Measurements from ENCODE around the gene YPEL1. TPM values are rescaled to one million over a fixed set of nuclear protein-coding genes. Genes with fewer than 3 reads are reported as not detected.

YPEL1 gene
- total RNA-seq, 1 donor from 2014 or later, result 0.26 TPM

GRCh38 chr22:21768435-21768834 lies 32.8 kb upstream of the YPEL1 start:
- peaks cover 37% of the 10 kb centered on the region for H3K36me3 ChIP-seq (ENCODE audit: control insufficient read depth, insufficient read depth, low read length)

GRCh38 chr22:21766691-21767462 lies 31.3 kb upstream of the YPEL1 start:
- no peak overlapping the region for H3K4me3 ChIP-seq (ENCODE audit: low read depth, low read length)
- FAIRE-seq, result no peak
- no peak for TF ChIP-seq CTCF (IDR thresholded peaks at IDR 0.05; ENCODE audit: insufficient read depth, low read length, severe bottlenecking)

More at GRCh38 chr22:21768435-21768834, 32.8 kb upstream of the YPEL1 start:
- Histone ChIP-seq H3K27me3 (ENCODE audit: control insufficient read depth, insufficient read depth, low read length) (no peaks in the 10 kb centered on the region), H3K4me3 (ENCODE audit: low read depth, low read length) (no peak overlapping the region)
- TF ChIP-seq CTCF (IDR thresholded peaks at IDR 0.05; ENCODE audit: insufficient read depth, low read length, severe bottlenecking), result no peak
- FAIRE-seq, result no peak
- no peak for DNase-seq (ENCODE audit: low read depth)

GRCh38 chr22:21765909-21766529 lies 30.4 kb upstream of the YPEL1 start:
- no peak overlapping the region for H3K4me3 ChIP-seq (ENCODE audit: low read depth, low read length)
- FAIRE-seq (no peak), DNase-seq (ENCODE audit: low read depth) (no peak)
- H3K27me3 ChIP-seq (ENCODE audit: control insufficient read depth, insufficient read depth, low read length), result no peaks in the 10 kb centered on the region
- TF ChIP-seq CTCF (IDR thresholded peaks at IDR 0.05; ENCODE audit: insufficient read depth, low read length, severe bottlenecking), result no peak
- peaks cover 29% of the 10 kb centered on the region for H3K36me3 ChIP-seq (ENCODE audit: control insufficient read depth, insufficient read depth, low read length)

More at GRCh38 chr22:21766691-21767462, 31.3 kb upstream of the YPEL1 start:
- DNase-seq (ENCODE audit: low read depth), result no peak
- peaks cover 30% of the 10 kb centered on the region for H3K36me3 ChIP-seq (ENCODE audit: control insufficient read depth, insufficient read depth, low read length)
- H3K27me3 ChIP-seq (ENCODE audit: control insufficient read depth, insufficient read depth, low read length), result no peaks in the 10 kb centered on the region

- H3K36me3 ChIP-seq (ENCODE audit: control insufficient read depth, insufficient read depth, low read length), result peaks cover 28% of the 10 kb centered on the region
- no peak for DNase-seq (ENCODE audit: low read depth)
- no peaks in the 10 kb centered on the region for H3K27me3 ChIP-seq (ENCODE audit: control insufficient read depth, insufficient read depth, low read length)
- FAIRE-seq, result no peak
- no peak for TF ChIP-seq CTCF (IDR thresholded peaks at IDR 0.05; ENCODE audit: insufficient read depth, low read length, severe bottlenecking)
- H3K4me3 ChIP-seq (ENCODE audit: low read depth, low read length), result no peak overlapping the region
These were observed 28.6 kb upstream of the YPEL1 start for GRCh38 chr22:21764038-21764804.

- H3K36me3 ChIP-seq (ENCODE audit: control insufficient read depth, insufficient read depth, low read length), result peaks cover 23% of the 10 kb centered on the region
- TF ChIP-seq CTCF (IDR thresholded peaks at IDR 0.05; ENCODE audit: insufficient read depth, low read length, severe bottlenecking), result no peak
- no peaks in the 10 kb centered on the region for H3K27me3 ChIP-seq (ENCODE audit: control insufficient read depth, insufficient read depth, low read length)
- no peak overlapping the region for H3K4me3 ChIP-seq (ENCODE audit: low read depth, low read length)
- DNase-seq (ENCODE audit: low read depth) (no peak), FAIRE-seq (no peak)
These were observed 27.4 kb upstream of the YPEL1 start for GRCh38 chr22:21762712-21763581.

Data from bronchial epithelial cell (primary cell).